Calu3 (cell line): ENCODE measurements around the gene HEATR3. TPM values are rescaled to one million over a fixed set of nuclear protein-coding genes. Genes with fewer than 3 reads are reported as not detected.

Source experiments
- BruUV-seq: library from RNA; stranded (reverse); fragments of 400-500 nt; replicated peaks from 2 replicates; lab custom pipeline; 2021; lab: Mats Ljungman, UMichigan
- CTCF ChIA-PET: fragments of 300-600 bp; sonication (Branson Sonifier 250); formaldehyde crosslinking; loops from one replicate; lab custom pipeline; 2022; ENCODE audit warnings: antibody characterized with exemption; lab: Charles Lee
- DNase-seq: peaks from one replicate; pipeline ENCODE4 v3.0.0; 2022
- H3K27ac Mint-ChIP-seq: one replicate; pipeline ENCODE4 v1.8.0; 2022; ENCODE audit warnings: mixed read lengths; ENCODE audit not compliant: unreplicated experiment
- H3K27me3 Mint-ChIP-seq: one replicate; pipeline ENCODE4 v1.8.0; 2022; ENCODE audit warnings: mixed read lengths; ENCODE audit not compliant: unreplicated experiment
- H3K36me3 Mint-ChIP-seq: one replicate; pipeline ENCODE4 v1.8.0; 2022; ENCODE audit warnings: mild to moderate bottlenecking, moderate library complexity, mixed read lengths; ENCODE audit not compliant: insufficient read depth, unreplicated experiment
- H3K4me1 Mint-ChIP-seq: one replicate; pipeline ENCODE4 v1.8.0; 2022; ENCODE audit warnings: mild to moderate bottlenecking, low read depth, mixed read lengths; ENCODE audit not compliant: unreplicated experiment
- H3K4me3 Mint-ChIP-seq: one replicate; pipeline ENCODE4 v1.8.0; 2022; ENCODE audit warnings: mild to moderate bottlenecking, low read depth, moderate library complexity, mixed read lengths; ENCODE audit not compliant: unreplicated experiment
- H3K9me3 Mint-ChIP-seq: one replicate; pipeline ENCODE4 v1.8.0; 2022; ENCODE audit warnings: low read depth, mixed read lengths; ENCODE audit not compliant: unreplicated experiment
- CTCF ChIP-seq: fragments of 200-600 bp; IDR thresholded peaks from one replicate; pipeline ENCODE4 v1.8.0; 2022; ENCODE audit warnings: antibody characterized with exemption; ENCODE audit not compliant: unreplicated experiment
- intact Hi-C: fragments of 100-400 bp; cut with micrococcal nuclease; formaldehyde crosslinking; loops from one replicate; pipeline ENCODE4 v1.10.0; 2022; ENCODE audit not compliant: unreplicated experiment
- total RNA-seq: library from RNA; stranded (reverse); gene quantifications from 2 replicates; pipeline ENCODE4 v1.2.3, GENCODE V29; 2022

Gene HEATR3
- total RNA-seq, 1 experiment from 2014 or later: 27.3 TPM

GRCh38 chr16:50023641-50024040, 42.1 kb upstream of the HEATR3 start:
- BruUV-seq: no TSS peak
- CTCF ChIA-PET: no interaction called here
- intact Hi-C loops: loop anchor here (2.0 to 10.0 kb wide), 2 partner anchors 43 to 331 kb away; no protein-coding TSS in a partner anchor

GRCh38 chr16:50024207-50024606, 41.6 kb upstream of the HEATR3 start:
- H3K27me3 Mint-ChIP-seq: peaks cover 28% of the 10 kb centered on the region
- H3K36me3 Mint-ChIP-seq: peaks cover 20% of the 10 kb centered on the region
- H3K27ac Mint-ChIP-seq: no peak overlapping the region
- no TSS peak for BruUV-seq
- no peaks in the 10 kb centered on the region for H3K4me1 Mint-ChIP-seq
- peak overlapping the region; percentile 89 for H3K4me3 Mint-ChIP-seq
- H3K9me3 Mint-ChIP-seq: no peaks in the 10 kb centered on the region
- TF ChIP-seq CTCF: no peak
- no peak for DNase-seq
- intact Hi-C loops: loop anchor here (2.0 to 10.0 kb wide), 2 partner anchors 43 to 331 kb away; no protein-coding TSS in a partner anchor
- CTCF ChIA-PET: interaction anchor here (1.2 to 2.2 kb wide), 4 partner anchors 42 to 187 kb away, joined by 4 to 80 read pairs (median 20); partner anchors contain the start of gene HEATR3

More at GRCh38 chr16:50023641-50024040, 42.1 kb upstream of the HEATR3 start:
- Mint-ChIP-seq H3K36me3 (peaks cover 20% of the 10 kb centered on the region), H3K27me3 (peaks cover 28% of the 10 kb centered on the region), H3K9me3 (no peaks in the 10 kb centered on the region), H3K4me3 (no peak overlapping the region), H3K4me1 (no peaks in the 10 kb centered on the region), H3K27ac (no peak overlapping the region)
- DNase-seq: no peak
- TF ChIP-seq CTCF: no peak

GRCh38 chr16:50024684-50025536, 40.9 kb upstream of the HEATR3 start, which contains the start of gene CNEP1R1:
TSS of gene CNEP1R1 (plus strand) at chr16:50025225. CDS start at chr16:50025316, 91 bp downstream.
- Mint-ChIP-seq H3K4me1 (no peaks in the 10 kb centered on the region), H3K27me3 (peaks cover 27% of the 10 kb centered on the region), H3K36me3 (peaks cover 21% of the 10 kb centered on the region), H3K27ac (peak within 1 kb of the TSS; percentile 86), H3K9me3 (no peaks in the 10 kb centered on the region), H3K4me3 (peak within 1 kb of the TSS; percentile 89)
- BruUV-seq: no TSS peak
- intact Hi-C loops: loop anchor here (1.0 to 10.0 kb wide), 4 partner anchors 42 to 330 kb away; no protein-coding TSS in a partner anchor
- peak; percentile 97 for DNase-seq
- CTCF ChIA-PET: interaction anchor here (0.6 to 2.2 kb wide), 21 partner anchors 9 to 781 kb away, joined by 3 to 80 read pairs (median 4); partner anchors contain the start of gene HEATR3
- TF ChIP-seq CTCF: peak; percentile 99

- no TSS peak for BruUV-seq
- TF ChIP-seq CTCF: no peak
- peaks cover 21% of the 10 kb centered on the region for H3K27me3 Mint-ChIP-seq
- intact Hi-C loops: loop anchor here (1.0 to 10.0 kb wide), 4 partner anchors 41 to 329 kb away; no protein-coding TSS in a partner anchor
- CTCF ChIA-PET: interaction anchor here (0.7 to 2.2 kb wide), 21 partner anchors 8 to 781 kb away, joined by 3 to 80 read pairs (median 4); partner anchors contain the start of gene HEATR3
- H3K4me3 Mint-ChIP-seq: peak overlapping the region; percentile 89
- H3K4me1 Mint-ChIP-seq: no peaks in the 10 kb centered on the region
- peak overlapping the region; percentile 86 for H3K27ac Mint-ChIP-seq
- DNase-seq: no peak
- H3K9me3 Mint-ChIP-seq: no peaks in the 10 kb centered on the region
- peaks cover 26% of the 10 kb centered on the region for H3K36me3 Mint-ChIP-seq
Measured at GRCh38 chr16:50025537-50025931, 40.2 kb upstream of the HEATR3 start.
